HG03457 (cell line): ENCODE data around the gene TMPRSS9.
"Not testable (repeated sequence)": the region's sequence is repeated elsewhere in the genome, so short reads cannot be mapped to it uniquely, and the experiment has no call there.

Experiments used
- ATAC-seq: cut with Tn5 transposase; IDR thresholded peaks from one replicate; pipeline ENCODE4 v1.9.1; 2021; ENCODE audit warnings: moderate number of reproducible peaks; ENCODE audit not compliant: unreplicated experiment

The TMPRSS9 gene

GRCh38 chr19:2454962-2455850 lies 95.1 kb downstream of the TMPRSS9 start:
- ATAC-seq, result no peak

- no peak for ATAC-seq
Observed at GRCh38 chr19:2455851-2456570, 95.9 kb downstream of the TMPRSS9 start.

- ATAC-seq, result no peak
Observed at GRCh38 chr19:2457394-2458037, 97.5 kb downstream of the TMPRSS9 start.

- no peak for ATAC-seq
Observed at GRCh38 chr19:2458054-2458453, 98.0 kb downstream of the TMPRSS9 start.

- ATAC-seq, result not testable (repeated sequence)
Observed at GRCh38 chr19:2458776-2459175, 98.7 kb downstream of the TMPRSS9 start.

GRCh38 chr19:2460245-2460644 lies 100.2 kb downstream of the TMPRSS9 start:
- ATAC-seq, result no peak

GRCh38 chr19:2461751-2462634 lies 101.9 kb downstream of the TMPRSS9 start:
- no peak for ATAC-seq

GRCh38 chr19:2462635-2463421 lies 102.8 kb downstream of the TMPRSS9 start:
- ATAC-seq, result no peak

GRCh38 chr19:2463694-2464093 lies 103.6 kb downstream of the TMPRSS9 start:
- not testable (repeated sequence) for ATAC-seq

GRCh38 chr19:2464389-2464788 lies 104.3 kb downstream of the TMPRSS9 start:
- no peak for ATAC-seq

- ATAC-seq, result no peak
Observed at GRCh38 chr19:2468596-2468995, 108.5 kb downstream of the TMPRSS9 start.

GRCh38 chr19:2469102-2469914 lies 109.2 kb downstream of the TMPRSS9 start:
- ATAC-seq, result no peak

- not testable (repeated sequence) for ATAC-seq
Observed at GRCh38 chr19:2469915-2470200, 109.8 kb downstream of the TMPRSS9 start.

GRCh38 chr19:2474232-2475017 lies 114.4 kb downstream of the TMPRSS9 start:
- ATAC-seq, result no peak

- ATAC-seq, result no peak
Observed at GRCh38 chr19:2475018-2475701, 115.1 kb downstream of the TMPRSS9 start.
